HG03095 (cell line): ENCODE results near the gene MAST4.

Source experiments
- ATAC-seq: cut with Tn5 transposase; IDR thresholded peaks from one replicate; pipeline ENCODE4 v1.9.1; 2021; ENCODE audit warnings: moderate library complexity; ENCODE audit not compliant: unreplicated experiment

The MAST4 gene

GRCh38 chr5:66595756-66596635, at the start of gene MAST4:
MAST4 (plus strand) TSS chr5:66596393; CDS start chr5:66596656, 263 bp downstream.
- ATAC-seq: peak; percentile 98

GRCh38 chr5:66546541-66546940, 49.7 kb upstream of the MAST4 start:
- ATAC-seq: no peak

GRCh38 chr5:66551338-66551737, 44.9 kb upstream of the MAST4 start:
- no peak for ATAC-seq

GRCh38 chr5:66551945-66552344, 44.2 kb upstream of the MAST4 start:
- ATAC-seq: no peak

GRCh38 chr5:66553368-66553912, 42.8 kb upstream of the MAST4 start:
- ATAC-seq: no peak

- ATAC-seq: peak; percentile 96
Measured at GRCh38 chr5:66553916-66554575, 42.1 kb upstream of the MAST4 start.

GRCh38 chr5:66554884-66555283, 41.3 kb upstream of the MAST4 start:
- ATAC-seq: no peak

- peak; percentile 64 for ATAC-seq
Measured at GRCh38 chr5:66558560-66558959, 37.6 kb upstream of the MAST4 start.

GRCh38 chr5:66560371-66560770, 35.8 kb upstream of the MAST4 start:
- no peak for ATAC-seq

GRCh38 chr5:66561256-66561990, 34.8 kb upstream of the MAST4 start:
- ATAC-seq: no peak

- ATAC-seq: no peak
Measured at GRCh38 chr5:66565878-66566277, 30.3 kb upstream of the MAST4 start.

- no peak for ATAC-seq
Measured at GRCh38 chr5:66567474-66567873, 28.7 kb upstream of the MAST4 start.

GRCh38 chr5:66570201-66570600, 26.0 kb upstream of the MAST4 start:
- ATAC-seq: no peak

- no peak for ATAC-seq
Measured at GRCh38 chr5:66573733-66574132, 22.5 kb upstream of the MAST4 start.

GRCh38 chr5:66582499-66583165, 13.6 kb upstream of the MAST4 start:
- no peak for ATAC-seq

GRCh38 chr5:66585291-66585690, 10.9 kb upstream of the MAST4 start:
- no peak for ATAC-seq

GRCh38 chr5:66587771-66588170, 8.4 kb upstream of the MAST4 start:
- ATAC-seq: no peak

GRCh38 chr5:66596636-66597182, 516 bp downstream of the MAST4 start:
- ATAC-seq: peak; percentile 11

GRCh38 chr5:66597183-66597757, 1.1 kb downstream of the MAST4 start:
- ATAC-seq: no peak

- ATAC-seq: no peak
Measured at GRCh38 chr5:66602621-66603020, 6.4 kb downstream of the MAST4 start.
